ENCODE results near the gene TNFRSF18.

TNFRSF18 gene

DNA sequence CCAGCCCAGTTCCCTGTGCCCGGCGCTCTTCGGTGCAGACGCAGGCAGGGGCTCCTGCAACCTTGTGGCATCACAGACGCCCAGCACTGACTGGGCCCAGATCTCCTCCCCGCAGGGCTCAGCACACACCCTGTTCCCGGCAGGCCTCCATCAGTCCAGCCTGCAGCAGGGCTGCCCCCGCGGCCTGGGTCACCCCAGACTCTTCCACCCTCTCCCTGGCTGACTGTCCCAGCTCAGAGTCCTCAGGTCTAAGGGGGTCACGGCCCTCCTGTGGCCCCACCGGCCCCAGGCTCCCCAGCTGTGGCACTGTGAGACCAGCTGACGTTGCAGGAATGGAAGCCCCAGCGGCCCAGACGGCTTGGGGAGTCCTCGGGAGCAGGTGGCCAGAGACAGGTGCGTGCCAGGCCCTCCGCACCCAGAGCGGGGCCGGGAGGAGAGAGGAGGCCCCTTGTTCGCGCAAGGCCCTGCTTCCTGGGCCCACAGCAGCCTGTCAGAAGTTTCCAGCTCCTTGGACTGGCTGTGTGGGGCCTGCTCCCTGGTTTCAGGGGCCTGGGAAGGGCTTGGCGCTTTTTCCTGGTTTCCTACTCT is 29.9 kb upstream of the TNFRSF18 start:
- DNase-seq (ENCODE audit: low read depth in 2 of 2), result no peak
- H3K4me3 ChIP-seq (replicated peaks in 1 of 2; ENCODE audit: low read depth in 2 of 2, low read length in 2 of 2), result no peak overlapping the region
- TF ChIP-seq, protein P1, sequence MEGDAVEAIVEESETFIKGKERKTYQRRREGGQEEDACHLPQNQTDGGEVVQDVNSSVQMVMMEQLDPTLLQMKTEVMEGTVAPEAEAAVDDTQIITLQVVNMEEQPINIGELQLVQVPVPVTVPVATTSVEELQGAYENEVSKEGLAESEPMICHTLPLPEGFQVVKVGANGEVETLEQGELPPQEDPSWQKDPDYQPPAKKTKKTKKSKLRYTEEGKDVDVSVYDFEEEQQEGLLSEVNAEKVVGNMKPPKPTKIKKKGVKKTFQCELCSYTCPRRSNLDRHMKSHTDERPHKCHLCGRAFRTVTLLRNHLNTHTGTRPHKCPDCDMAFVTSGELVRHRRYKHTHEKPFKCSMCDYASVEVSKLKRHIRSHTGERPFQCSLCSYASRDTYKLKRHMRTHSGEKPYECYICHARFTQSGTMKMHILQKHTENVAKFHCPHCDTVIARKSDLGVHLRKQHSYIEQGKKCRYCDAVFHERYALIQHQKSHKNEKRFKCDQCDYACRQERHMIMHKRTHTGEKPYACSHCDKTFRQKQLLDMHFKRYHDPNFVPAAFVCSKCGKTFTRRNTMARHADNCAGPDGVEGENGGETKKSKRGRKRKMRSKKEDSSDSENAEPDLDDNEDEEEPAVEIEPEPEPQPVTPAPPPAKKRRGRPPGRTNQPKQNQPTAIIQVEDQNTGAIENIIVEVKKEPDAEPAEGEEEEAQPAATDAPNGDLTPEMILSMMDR (IDR thresholded peaks at IDR 0.05; ENCODE audit: low read depth, low read length), result no peak

DNA sequence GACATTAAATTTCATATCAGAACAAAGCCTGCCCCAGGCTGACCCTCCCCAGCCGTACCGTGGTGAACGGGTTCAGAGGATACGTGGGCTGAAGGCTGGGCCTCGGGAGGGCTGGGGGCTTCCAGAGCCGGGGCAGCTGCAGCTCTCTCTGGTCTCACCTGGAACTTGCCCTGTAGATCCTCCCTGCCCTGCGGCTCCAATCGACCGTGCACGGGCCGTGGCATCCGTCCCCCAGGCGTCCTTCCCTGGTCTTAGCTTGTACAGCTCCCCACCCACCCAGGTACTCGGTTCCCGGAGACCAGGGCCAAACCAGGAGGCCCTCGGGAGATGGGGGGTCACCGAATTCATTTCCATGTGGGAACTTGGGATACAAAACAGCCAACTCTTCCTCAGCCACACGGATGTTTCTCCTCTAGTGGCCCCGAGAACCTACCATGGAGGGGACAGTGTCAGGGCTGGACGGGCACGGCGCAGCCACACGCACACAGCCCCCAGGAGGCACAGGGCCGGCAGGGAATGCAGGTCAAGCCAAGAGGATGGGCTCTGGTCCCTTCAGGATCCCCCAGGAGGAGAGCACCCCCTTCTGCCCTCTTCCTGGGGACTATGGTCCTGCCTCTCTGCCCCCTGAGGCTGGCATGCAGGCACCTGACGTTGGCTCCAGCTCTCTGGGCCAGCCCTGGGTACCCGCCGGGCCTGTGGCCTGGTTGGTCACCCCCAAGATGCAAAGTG is 28.8 kb upstream of the TNFRSF18 start:
- H3K4me3 ChIP-seq (replicated peaks in 1 of 2; ENCODE audit: low read depth in 2 of 2, low read length in 2 of 2), result no peak overlapping the region
- no peak for DNase-seq (ENCODE audit: low read depth in 2 of 2)
- TF ChIP-seq, protein P1 (IDR thresholded peaks at IDR 0.05; ENCODE audit: low read depth, low read length), result no peak

DNA sequence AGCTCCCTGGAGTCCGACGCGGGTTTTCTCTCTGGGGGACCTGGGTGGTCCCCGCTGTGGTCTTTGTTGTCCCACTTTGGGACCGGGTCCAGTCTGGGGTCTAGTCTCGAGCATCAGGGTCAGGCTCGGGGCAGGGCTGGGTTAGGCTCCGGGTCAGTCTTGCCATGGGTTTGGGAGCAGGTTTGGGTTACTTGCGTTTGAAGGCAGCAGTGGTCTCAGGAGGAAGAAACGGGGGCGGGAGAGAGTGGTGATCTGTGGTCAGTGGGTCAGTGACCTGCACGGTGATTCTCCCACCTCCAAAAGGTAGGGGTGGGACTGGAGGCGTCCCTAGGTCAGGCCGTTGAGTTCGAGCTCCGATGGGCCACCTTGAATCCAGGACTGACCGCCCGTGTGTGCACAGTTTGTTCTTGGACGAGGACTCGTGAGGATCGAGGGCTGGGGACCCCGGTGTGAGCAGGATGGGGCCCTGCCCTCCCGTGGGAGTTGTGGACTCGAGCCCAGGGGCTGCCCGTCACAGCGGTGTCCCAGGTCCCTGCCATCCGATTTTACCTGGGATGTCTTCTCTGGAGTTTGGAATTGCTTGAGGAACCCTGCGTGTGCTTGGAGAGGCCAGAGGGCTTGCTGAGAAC is 27.9 kb upstream of the TNFRSF18 start:
- no peak overlapping the region for H3K4me3 ChIP-seq (replicated peaks in 1 of 2; ENCODE audit: low read depth in 2 of 2, low read length in 2 of 2)
- DNase-seq (ENCODE audit: low read depth in 2 of 2), result no peak
- TF ChIP-seq, protein P1 (IDR thresholded peaks at IDR 0.05; ENCODE audit: low read depth, low read length), result no peak

DNA sequence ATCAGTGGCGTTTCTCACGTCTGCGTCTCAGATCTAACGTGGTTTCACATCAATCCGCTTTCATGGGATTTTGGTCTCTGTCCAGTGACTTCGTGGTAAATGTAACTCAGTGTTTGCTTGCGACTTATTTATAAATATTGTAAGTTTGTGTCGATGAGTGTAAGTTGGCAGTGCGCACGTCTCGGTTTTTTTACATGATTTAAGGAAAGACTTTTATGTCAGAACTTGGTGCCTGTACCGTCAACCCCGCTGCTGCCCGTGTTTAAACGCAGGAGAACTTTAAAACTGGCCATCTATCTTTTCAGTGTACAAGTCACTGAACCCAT is 27.1 kb upstream of the TNFRSF18 start:
- no peak overlapping the region for H3K4me3 ChIP-seq (replicated peaks in 1 of 2; ENCODE audit: low read depth in 2 of 2, low read length in 2 of 2)
- DNase-seq (ENCODE audit: low read depth in 2 of 2), result no peak
- TF ChIP-seq, protein P1 (IDR thresholded peaks at IDR 0.05; ENCODE audit: low read depth, low read length), result no peak

DNA sequence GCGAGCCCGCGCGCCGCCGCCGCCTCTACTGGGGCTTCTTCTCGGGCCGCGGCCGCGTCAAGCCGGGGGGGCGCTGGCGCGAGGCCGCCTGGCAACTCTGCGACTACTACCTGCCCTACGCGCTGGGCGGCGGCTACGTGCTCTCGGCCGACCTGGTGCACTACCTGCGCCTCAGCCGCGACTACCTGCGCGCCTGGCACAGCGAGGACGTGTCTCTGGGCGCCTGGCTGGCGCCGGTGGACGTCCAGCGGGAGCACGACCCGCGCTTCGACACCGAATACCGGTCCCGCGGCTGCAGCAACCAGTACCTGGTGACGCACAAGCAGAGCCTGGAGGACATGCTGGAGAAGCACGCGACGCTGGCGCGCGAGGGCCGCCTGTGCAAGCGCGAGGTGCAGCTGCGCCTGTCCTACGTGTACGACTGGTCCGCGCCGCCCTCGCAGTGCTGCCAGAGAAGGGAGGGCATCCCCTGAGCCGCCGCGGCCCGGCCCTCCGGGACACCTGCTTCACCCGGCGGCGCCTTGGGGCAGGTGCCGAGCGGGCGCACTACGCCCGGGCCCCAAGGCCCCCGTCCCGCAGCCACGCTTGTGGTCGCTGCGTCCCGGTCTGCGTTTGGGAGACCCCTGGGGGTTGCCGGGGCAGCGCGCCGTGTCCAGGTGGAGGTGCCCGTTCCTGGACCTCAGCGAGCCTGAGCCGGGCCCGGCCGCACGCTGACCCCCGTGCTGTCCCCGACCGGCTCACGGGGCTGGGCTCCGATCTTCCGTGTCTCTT is 26.6 kb upstream of the TNFRSF18 start:
- H3K4me3 ChIP-seq (replicated peaks in 1 of 2; ENCODE audit: low read depth in 2 of 2, low read length in 2 of 2), result peak overlapping the region in 1 of 2 donors; percentile 41
- TF ChIP-seq, protein P1 (IDR thresholded peaks at IDR 0.05; ENCODE audit: low read depth, low read length), result no peak

DNA sequence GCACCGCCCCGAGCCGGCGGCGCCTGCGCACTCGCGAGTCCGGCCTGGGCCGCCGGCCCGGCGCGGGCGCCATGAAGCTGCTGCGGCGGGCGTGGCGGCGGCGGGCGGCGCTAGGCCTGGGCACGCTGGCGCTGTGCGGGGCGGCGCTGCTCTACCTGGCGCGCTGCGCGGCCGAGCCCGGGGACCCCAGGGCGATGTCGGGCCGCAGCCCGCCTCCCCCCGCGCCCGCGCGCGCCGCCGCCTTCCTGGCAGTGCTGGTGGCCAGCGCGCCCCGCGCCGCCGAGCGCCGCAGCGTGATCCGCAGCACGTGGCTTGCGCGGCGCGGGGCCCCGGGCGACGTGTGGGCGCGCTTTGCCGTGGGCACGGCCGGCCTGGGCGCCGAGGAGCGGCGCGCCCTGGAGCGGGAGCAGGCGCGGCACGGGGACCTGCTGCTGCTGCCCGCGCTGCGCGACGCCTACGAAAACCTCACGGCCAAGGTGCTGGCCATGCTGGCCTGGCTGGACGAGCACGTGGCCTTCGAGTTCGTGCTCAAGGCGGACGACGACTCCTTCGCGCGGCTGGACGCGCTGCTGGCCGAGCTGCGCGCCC is 25.9 kb upstream of the TNFRSF18 start, which contains the start of gene B3GALT6:
B3GALT6 (plus strand) TSS at position 30 of the 588 bp plus-strand sequence; CDS start at position 72, 42 bp downstream.
- H3K4me3 ChIP-seq (replicated peaks in 1 of 2; ENCODE audit: low read depth in 2 of 2, low read length in 2 of 2), result peak within 1 kb of the TSS; percentile 75 to 89
- TF ChIP-seq, protein P1 (IDR thresholded peaks at IDR 0.05; ENCODE audit: low read depth, low read length), result no peak
- DNase-seq (ENCODE audit: low read depth in 2 of 2), result no peak

More for the DNA sequence above, 26.6 kb upstream of the TNFRSF18 start:
- DNase-seq (ENCODE audit: low read depth in 2 of 2), result no peak

Data from cardiac fibroblast (primary cell).